HG03460 (cell line): ENCODE data around the gene GH2.
A peak's percentile ranks its signal among the peaks of the same experiment; 100 is the strongest.

Source experiments
- ATAC-seq: cut with Tn5 transposase; IDR thresholded peaks from one replicate; pipeline ENCODE4 v1.9.1; 2021; ENCODE audit not compliant: unreplicated experiment

GH2 gene

GRCh38 chr17:63842540-63843386 is 39.0 kb downstream of the GH2 start, which contains the start of gene SMARCD2:
Gene SMARCD2, minus strand, starts transcription at chr17:63842685. Its CDS starts 11 bp downstream, at chr17:63842674.
- ATAC-seq, result peak; percentile 78

GRCh38 chr17:63842173-63842539 is 39.6 kb downstream of the GH2 start:
- ATAC-seq, result peak; percentile 24

- no peak for ATAC-seq
Measured at GRCh38 chr17:63841350-63842172, 40.2 kb downstream of the GH2 start.

GRCh38 chr17:63840591-63841349 is 41.0 kb downstream of the GH2 start:
- no peak for ATAC-seq

- no peak for ATAC-seq
Measured at GRCh38 chr17:63838631-63839171, 43.0 kb downstream of the GH2 start.

- ATAC-seq, result no peak
Measured at GRCh38 chr17:63837962-63838600, 43.7 kb downstream of the GH2 start.

GRCh38 chr17:63837480-63837879 is 44.3 kb downstream of the GH2 start:
- no peak for ATAC-seq

GRCh38 chr17:63836811-63837210 is 44.9 kb downstream of the GH2 start:
- ATAC-seq, result no peak

- ATAC-seq, result no peak
Measured at GRCh38 chr17:63835167-63835720, 46.5 kb downstream of the GH2 start.

GRCh38 chr17:63834431-63835166 is 47.1 kb downstream of the GH2 start:
- peak; percentile 58 for ATAC-seq

- no peak for ATAC-seq
Measured at GRCh38 chr17:63833741-63834373, 47.9 kb downstream of the GH2 start.

GRCh38 chr17:63833026-63833740 is 48.6 kb downstream of the GH2 start:
- no peak for ATAC-seq

- no peak for ATAC-seq
Measured at GRCh38 chr17:63832455-63832854, 49.3 kb downstream of the GH2 start.

GRCh38 chr17:63832014-63832413 is 49.7 kb downstream of the GH2 start:
- no peak for ATAC-seq

GRCh38 chr17:63831505-63831904 is 50.2 kb downstream of the GH2 start:
- no peak for ATAC-seq

- no peak for ATAC-seq
Measured at GRCh38 chr17:63830904-63831491, 50.7 kb downstream of the GH2 start.

- no peak for ATAC-seq
Measured at GRCh38 chr17:63830278-63830677, 51.5 kb downstream of the GH2 start.
